ENCODE results near the gene ITGAL.
"Not testable (repeated sequence)": the region's sequence is repeated elsewhere in the genome, so short reads cannot be mapped to it uniquely, and the experiment has no call there.

Gene ITGAL

DNA sequence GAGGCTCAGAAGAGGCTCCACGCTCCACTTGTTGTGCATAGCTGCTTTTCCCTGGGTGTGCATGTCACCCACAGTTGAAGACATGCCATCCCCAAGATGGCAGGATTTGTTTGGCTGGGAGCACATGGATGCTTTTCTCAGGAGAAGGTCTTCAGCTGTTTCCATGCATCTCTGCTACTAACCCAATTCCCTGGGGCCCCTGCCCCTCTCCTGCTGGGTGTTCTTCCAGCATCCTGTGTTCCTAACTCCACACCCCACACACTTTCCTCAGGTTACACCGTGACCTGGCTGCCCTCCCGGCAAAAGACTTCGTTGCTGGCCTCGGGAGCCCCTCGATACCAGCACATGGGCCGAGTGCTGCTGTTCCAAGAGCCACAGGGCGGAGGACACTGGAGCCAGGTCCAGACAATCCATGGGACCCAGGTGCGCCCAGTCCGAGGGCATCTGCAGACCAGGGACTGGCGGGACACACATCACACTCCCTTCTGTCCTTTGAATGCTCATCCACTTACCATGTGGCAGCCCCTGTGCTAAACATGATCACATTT, 21.5 kb downstream of the ITGAL start:
- DNase-seq: no peak

DNA sequence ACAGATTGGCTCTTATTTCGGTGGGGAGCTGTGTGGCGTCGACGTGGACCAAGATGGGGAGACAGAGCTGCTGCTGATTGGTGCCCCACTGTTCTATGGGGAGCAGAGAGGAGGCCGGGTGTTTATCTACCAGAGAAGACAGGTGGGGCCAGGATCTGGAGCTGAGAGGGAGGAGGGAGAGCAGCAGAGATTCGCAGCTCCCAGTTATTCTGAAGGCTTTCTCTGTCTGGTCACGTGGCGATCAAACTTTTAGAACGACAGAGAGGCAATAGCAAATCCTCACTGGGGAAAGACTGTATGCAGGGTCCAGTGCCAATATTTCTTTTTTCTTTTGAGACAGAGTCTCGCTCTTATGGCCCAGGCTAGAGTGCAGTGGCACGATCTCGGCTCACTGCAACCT, 22.2 kb downstream of the ITGAL start:
- no peak for DNase-seq

DNA sequence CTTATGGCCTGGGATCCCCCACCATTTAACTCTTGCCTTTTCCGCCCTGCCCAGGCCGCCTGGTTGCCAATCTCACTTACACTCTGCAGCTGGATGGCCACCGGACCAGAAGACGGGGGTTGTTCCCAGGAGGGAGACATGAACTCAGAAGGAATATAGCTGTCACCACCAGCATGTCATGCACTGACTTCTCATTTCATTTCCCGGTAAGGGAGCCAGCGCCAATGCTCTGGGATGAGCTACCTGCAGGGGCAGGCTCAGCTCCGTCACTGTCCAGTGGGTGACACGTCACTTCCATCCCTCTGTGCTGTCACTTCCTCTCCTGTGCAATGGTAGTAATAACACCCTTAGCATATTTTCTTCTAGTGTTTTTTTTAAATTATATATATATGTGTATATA, 26.7 kb downstream of the ITGAL start:
- DNase-seq: no peak

DNA sequence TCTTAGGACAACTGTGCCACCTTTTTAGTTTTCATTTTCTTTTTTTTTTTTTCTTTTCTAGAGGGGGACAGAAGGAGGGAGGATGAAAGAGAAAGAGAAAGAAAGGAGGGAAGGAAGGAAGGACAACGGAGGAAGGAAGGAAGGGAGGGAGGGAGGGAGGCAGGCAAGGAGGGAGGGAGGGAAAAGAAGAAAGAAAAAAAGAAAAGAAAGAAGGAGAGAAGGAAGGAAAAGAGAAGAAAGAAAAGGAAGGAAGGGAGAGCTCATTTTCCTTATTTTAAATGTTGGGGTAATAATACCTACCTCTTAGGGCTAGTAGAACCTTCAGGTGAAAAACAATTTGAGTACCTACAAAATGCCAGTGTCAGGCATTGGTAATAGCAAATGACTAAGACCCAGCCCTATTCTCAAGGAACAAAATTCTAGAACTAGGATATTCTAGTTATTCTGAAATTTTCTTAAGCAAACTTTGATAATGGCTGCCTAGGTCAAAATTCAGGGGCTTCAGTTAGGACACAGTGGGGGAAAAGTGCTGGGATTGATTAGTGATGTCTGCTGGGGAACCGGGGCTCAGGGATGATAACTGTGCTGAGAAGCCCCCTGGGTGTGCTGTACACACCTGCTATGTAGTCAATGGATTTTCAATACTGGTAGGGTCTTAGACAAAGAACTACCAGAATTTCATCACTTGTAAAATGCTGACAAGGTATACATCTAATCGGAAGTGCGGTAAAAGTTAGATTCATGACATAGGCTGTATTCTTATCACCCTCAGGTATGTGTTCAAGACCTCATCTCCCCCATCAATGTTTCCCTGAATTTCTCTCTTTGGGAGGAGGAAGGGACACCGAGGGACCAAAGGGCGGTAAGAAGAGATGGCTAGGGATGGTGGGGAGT, 31.1 kb downstream of the ITGAL start:
- DNase-seq: no peak

DNA sequence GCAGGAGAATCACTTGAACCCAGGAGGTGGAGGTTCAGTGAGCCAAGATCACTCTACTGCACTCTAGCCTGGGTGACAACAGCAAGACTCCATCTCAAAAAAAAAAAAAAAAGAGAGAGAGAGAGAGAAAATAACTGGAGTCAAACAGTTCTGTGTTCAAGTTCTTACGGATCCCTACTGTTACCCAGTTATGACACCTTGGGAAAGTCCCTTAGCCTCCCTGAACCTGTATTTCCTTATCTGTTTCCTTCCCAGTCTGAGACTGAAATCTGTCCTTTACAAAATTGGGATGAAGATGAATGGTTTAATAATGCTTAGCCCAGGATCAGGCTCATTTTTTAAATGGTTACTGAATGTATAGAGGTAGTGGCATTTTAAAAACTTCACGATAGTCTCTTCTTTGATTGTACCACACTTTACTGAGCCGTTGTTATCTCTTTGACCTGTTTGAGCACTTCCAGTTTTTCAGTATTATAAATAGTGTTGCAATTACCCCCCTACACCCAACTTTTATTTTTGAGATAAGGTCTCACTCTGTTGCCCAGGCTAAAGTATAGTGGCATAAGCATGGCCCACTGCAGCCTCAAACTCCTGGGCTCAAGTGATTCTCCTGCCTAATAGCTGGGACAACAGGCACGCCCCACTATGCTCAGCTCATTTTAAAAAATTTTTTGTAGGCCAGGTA, 36.7 kb downstream of the ITGAL start:
- DNase-seq: no peak

DNA sequence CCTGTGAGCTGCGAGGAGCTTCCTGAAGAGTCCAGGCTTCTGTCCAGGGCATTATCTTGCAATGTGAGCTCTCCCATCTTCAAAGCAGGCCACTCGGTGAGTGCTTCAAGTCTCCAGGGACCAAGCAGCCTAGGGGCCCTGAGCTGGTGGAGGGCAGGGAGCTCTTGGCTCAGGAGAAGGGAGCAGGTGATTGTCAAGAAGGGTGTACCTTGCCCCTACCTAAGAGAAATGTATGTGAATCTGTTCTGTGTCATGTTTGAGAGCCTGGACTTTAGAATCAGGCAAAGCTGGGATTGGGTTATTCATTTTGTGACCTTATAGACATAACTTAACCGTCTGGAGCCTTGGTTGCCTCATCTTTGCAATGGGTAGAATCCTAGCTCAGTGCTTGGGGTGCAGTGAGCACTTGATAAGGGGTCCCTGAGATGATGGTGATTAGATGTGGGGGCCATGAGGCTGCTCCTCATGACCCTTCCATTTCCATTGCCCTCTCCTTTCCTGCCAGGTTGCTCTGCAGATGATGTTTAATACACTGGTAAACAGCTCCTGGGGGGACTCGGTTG, 37.9 kb downstream of the ITGAL start:
- no peak for DNase-seq

DNA sequence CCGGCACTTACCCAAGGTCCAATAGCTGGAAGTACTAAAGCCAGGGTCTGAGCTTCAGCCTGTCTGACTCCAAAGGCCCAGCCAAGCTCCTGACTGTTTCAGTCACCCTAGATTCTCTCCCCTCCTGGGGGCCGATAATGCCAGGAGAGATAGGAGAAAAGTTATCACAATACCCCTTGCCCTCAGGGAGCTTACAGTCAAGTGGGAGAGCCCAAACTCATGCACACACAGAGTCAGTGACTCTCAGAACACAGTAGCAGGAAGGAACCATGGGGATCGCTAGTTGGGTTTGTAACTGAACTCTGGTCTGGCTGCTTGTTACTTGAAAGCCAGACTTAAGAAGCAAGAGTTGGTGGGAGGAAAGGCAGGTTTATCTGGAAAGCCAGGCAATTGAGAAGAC, 39.0 kb downstream of the ITGAL start:
- DNase-seq: no peak

DNA sequence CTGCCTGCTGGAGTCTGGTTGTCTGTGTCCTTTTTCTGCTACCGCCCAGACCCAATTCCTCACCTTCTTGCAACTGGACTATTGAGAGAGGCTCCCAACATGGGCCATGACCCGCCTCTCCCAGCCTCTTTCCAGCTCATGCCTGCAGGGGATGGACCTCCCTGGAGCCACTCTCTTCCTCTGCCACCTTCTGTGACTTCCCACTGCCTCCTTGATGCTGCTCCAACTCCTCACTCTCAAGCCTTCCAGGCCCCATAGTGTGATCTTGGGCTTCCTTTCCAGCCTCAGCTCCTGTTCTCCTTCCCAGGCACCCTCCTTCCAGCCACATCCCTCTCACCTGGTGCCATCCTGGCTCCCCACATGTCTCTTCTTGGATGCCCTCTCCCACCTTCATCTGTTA, 42.7 kb downstream of the ITGAL start:
- no peak for DNase-seq

DNA sequence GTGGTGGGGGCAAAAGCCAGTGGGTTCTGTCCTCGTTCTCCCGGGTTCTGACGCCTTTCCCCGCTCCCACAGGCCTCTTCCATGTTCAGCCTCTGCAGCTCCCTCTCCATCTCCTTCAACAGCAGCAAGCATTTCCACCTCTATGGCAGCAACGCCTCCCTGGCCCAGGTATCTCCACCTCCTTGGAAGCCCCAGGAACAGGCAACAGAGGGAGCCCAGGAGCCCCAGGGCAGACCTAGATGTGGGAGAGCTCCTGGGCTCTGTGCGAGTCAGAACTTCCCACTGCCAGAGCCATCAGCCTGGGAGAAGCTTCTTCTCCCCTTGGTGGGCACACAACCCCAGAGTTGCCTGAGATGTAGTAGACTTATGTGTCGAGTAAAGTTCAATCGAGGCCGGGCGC, 46.0 kb downstream of the ITGAL start:
- no peak for DNase-seq

DNA sequence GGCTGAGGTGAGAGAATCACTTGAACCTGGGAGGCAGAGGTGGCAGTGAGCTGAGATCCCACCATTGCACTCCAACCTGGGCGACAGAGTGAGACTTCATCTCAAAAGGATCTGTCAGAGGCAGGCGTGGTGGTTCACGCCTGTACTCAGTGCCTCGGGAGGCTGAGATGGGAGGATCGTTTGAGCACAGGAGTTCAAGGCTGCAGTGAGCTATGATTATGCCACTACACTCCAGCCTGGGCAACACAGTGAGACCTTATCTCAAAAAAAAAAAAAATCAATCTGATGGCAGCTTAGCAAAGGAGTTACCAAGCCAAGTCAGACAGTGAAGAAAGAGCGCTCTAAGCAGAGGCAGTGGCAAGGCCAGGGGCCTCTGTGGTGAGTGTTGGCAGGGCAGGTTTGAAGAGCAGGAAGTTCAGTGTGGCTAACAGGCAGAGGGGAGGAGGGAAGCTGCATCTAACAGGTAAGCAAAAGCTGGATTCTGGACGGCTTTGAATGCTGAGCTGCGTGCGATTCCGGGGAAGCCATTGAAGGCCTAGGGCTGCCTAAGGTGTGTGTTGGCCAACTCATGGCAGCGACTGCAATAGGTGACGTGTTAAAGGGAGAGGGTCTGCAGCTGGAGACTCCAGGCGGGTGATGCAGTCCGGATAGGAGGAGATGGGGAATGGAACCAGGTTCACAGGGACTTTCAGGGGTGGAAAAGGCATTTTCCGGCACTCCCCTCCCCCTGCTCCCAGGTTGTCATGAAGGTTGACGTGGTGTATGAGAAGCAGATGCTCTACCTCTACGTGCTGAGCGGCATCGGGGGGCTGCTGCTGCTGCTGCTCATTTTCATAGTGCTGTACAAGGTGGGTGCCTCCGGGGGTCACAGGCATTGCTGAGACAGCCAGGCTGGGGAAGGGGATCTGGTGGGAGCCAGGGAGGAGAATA, 46.8 kb downstream of the ITGAL start:
- no peak for DNase-seq

DNA sequence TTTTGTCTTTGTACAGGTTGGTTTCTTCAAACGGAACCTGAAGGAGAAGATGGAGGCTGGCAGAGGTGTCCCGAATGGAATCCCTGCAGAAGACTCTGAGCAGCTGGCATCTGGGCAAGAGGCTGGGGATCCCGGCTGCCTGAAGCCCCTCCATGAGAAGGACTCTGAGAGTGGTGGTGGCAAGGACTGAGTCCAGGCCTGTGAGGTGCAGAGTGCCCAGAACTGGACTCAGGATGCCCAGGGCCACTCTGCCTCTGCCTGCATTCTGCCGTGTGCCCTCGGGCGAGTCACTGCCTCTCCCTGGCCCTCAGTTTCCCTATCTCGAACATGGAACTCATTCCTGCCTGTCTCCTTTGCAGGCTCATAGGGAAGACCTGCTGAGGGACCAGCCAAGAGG, 48.9 kb downstream of the ITGAL start:
- no peak for DNase-seq

DNA sequence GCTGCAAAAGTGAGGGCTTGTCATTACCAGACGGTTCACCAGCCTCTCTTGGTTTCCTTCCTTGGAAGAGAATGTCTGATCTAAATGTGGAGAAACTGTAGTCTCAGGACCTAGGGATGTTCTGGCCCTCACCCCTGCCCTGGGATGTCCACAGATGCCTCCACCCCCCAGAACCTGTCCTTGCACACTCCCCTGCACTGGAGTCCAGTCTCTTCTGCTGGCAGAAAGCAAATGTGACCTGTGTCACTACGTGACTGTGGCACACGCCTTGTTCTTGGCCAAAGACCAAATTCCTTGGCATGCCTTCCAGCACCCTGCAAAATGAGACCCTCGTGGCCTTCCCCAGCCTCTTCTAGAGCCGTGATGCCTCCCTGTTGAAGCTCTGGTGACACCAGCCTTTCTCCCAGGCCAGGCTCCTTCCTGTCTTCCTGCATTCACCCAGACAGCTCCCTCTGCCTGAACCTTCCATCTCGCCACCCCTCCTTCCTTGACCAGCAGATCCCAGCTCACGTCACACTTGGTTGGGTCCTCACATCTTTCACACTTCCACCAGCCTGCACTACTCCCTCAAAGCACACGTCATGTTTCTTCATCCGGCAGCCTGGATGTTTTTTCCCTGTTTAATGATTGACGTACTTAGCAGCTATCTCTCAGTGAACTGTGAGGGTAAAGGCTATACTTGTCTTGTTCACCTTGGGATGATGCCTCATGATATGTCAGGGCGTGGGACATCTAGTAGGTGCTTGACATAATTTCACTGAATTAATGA, 49.5 kb downstream of the ITGAL start:
- no peak for DNase-seq

DNA sequence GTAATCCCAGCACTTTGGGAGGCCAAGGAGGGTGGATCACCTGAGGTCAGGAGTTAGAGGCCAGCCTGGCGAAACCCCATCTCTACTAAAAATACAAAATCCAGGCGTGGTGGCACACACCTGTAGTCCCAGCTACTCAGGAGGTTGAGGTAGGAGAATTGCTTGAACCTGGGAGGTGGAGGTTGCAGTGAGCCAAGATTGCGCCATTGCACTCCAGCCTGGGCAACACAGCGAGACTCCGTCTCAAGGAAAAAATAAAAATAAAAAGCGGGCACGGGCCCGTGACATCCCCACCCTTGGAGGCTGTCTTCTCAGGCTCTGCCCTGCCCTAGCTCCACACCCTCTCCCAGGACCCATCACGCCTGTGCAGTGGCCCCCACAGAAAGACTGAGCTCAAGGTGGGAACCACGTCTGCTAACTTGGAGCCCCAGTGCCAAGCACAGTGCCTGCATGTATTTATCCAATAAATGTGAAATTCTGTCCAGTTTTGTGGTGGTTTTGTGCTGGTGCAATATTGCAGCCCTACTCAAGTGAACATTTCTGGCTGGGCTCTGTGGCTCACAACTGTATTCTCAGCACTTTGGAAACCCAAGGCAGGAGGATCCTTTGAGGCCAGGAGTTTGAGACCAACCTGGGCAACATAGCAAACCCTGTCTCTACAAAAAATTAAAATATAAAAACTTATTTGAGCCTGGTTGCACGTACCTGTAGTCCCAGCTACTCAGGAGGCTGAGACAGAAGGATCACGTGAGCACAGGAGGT, 50.3 kb downstream of the ITGAL start:
- DNase-seq: not testable (repeated sequence)

DNA sequence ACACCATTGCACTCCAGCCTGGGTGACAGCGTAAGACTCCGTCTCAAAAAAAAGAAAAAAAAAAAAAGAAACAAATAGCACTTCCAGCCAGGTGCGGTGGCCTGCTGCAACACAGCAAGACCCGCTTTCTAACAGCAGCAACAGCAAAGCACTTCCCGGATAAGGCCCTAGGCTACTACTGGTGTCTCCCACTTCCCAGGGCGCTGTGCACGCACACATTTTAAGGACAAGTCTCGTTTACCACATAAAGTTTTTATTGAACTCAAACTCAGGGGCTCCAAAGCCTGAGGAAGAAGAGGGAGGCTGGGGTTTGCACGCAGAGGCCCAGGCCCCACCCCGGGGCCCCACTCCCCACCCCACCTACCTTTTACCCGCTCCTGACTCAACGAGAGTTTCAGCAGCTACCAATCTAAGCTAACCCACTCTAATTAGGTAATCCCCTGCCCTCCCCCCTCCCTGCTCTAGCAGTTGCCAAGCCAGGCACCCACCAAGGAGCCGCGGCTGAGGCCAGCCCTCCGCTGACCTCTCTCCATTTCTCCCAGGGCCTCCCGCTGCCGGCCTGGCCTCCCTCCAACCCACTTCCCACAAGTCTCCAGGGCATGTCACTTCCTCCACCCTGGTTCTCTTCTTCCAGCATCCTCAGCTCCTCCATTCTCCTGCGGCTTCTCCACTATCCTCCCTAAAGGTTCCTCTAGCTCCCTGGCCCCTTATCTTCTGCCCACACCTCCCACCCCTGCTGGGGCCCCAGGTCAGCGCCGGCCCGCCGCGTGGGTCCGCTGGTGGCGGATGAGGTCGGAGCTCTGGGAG, 51.4 kb downstream of the ITGAL start:
- DNase-seq: no peak

DNA sequence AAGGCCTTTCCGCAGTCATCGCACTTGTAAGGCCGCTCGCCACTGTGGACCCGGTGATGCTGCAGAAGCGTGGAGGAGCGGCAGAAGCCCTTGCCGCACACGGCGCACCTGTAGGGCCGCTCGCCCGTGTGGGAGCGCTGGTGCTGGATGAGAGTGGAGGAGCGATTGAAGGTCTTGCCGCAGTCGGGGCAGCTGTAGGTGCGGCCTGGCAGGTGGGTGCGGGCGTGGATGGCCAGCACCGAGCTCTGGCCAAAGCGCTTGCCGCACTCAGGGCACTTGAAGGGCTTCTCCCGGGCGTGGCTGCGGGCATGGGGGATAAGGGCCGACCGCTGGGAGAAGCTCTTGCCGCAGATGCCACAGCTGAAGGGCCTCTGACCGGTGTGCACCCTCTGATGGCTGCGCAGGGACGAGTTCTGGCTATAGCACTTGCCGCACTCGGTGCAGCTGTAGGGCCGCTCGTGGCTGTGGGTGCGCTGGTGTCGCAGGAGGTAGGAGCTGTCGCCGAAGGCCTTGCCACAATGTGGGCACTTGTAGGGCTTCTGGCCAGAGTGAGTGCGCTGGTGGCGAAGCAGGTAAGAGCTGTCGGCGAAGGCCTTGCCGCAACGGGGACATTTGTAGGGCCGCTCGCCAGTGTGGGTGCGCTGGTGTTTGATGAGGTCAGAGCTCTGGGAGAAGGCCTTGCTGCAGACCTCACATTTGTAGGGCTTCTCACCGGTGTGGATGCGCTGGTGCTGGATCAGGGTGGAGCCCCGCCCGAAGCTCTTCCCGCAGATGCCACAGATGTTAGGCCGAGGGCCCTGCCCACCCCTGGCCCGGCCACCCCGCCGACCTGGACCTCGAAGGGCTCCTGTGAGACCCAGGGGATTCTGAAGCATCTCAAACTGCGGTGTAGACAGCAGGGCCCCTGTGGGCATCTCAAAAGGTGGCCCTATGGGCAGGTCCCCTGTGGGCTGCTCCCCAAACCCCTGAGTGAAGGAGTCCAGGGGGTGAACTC, 52.3 kb downstream of the ITGAL start:
- DNase-seq: no peak

DNA sequence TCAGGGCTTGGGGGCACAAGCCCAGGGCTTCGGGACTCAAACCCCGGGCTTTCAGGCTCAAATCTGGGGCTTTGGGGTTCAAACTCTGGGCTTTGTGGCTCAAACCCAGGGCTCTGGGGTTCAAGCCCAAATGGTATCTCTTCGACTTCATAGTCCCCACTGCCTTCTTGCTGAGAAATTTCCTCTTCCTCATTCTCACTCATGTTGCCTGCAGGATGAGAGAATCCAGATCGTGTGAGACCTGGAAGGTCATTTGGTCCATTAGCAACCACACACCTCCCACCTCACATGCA, 53.2 kb downstream of the ITGAL start:
- no peak for DNase-seq

DNA sequence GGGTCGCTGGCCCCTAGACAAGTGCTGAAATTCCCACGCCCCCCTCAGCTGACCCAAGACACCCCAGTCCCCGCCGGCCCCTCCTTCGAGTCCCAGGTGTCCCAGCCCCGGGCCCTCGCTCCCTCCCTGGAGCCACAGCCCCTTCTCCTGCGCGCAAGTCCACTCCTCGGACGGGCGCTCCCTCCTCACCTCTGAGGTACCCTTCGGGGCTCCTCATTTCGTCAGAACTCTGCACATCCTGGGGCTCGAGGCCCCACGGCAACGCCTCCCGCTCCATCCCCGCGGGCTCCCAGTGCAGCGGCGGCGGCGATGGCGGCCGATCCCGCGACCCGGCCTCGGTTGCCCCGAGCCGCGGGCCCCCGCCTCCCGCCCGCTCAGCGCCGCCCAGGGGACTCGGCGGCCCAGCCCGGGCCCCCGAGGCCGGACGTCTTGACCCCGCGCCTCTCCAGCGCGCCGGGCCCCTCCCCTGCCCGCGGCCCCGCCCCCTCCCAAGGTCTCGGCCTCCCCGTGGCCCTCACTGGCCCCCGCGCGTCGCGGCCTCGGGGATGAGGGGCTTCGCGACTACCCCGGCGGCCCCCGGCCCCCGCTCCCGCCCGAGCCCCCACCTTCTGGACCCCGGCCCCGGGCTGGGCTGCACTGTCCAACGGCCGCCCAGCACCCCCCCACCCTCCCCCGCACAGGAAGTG, 53.7 kb downstream of the ITGAL start, which contains the start of gene ZNF768:
TSS of gene ZNF768 (minus strand) at position 430 of the 686 bp plus-strand sequence. CDS start at position 277, 153 bp downstream.
- DNase-seq: no peak

All from stimulated activated CD4-positive, alpha-beta T cell treated with anti-CD3 and anti-CD28 coated beads, Interleukin-1b, Interleukin-23, amount 100 ng/mL, for 48 hours (primary cell).